Measurements from ENCODE around the gene RPL10. TPM values are rescaled to one million over a fixed set of nuclear protein-coding genes. Genes with fewer than 3 reads are reported as not detected.

The RPL10 gene
- total and polyA plus RNA-seq, 2 of the 8 experiments (the other 6 are each of a cell fraction or from before 2014, with no cell fraction given), result 2,633 to 4,293 TPM

DNA sequence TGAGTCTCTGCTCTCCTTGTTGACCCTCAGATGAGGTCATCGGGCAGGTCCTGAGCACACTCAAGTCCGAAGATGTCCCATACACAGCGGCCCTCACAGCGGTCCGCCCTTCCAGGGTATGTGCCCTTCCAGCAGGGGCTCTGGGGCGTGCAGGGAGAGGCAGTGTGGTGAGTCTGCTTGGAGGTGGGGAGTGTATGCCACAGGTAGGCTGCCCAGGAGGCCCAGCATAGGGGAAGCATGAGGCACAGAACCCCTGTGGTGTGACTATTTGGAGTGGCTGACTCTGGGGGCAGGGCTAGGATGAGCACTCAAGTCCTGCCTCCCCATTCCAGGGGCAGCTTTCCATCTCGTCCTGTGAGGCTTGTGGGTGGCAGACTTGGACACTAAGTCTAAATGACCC, 35.4 kb downstream of the RPL10 start (continued):
- TF ChIP-seq E2F6 (IDR thresholded peaks at IDR 0.05) (no peak), ZNF274 (IDR thresholded peaks at IDR 0.05; ENCODE audit: borderline replicate concordance, extremely low read depth, low read length) (no peak), SIRT6 (IDR thresholded peaks at IDR 0.05; ENCODE audit: low read length) (no peak)
